NCI-H1417 (cell line): ENCODE measurements around the gene MORC3.
"Not testable (repeated sequence)": the region's sequence is repeated elsewhere in the genome, so short reads cannot be mapped to it uniquely, and the experiment has no call there.

ENCODE experiments used
- DNase-seq, 3 experiments: peaks; one replicate each; lab custom pipeline; 2025; lab: John Stamatoyannopoulos, UW

The MORC3 gene

GRCh38 chr21:36385233-36386030 lies 65.4 kb downstream of the MORC3 start, which contains the start of gene CHAF1B:
TSS of gene CHAF1B (plus strand) at chr21:36385392. CDS start at chr21:36386137, 745 bp downstream.
- peak; percentile 92 to 94 (median 93) for DNase-seq

GRCh38 chr21:36386031-36386642 lies 66.1 kb downstream of the MORC3 start:
- no peak for DNase-seq

- DNase-seq = peak in 1 of 3 experiments; percentile 27
Measured at GRCh38 chr21:36388096-36388495, 68.1 kb downstream of the MORC3 start.

GRCh38 chr21:36388835-36389234 lies 68.8 kb downstream of the MORC3 start:
- DNase-seq = peak in 2 of 3 experiments; percentile 33 to 71

GRCh38 chr21:36391649-36392048 lies 71.7 kb downstream of the MORC3 start:
- not testable (repeated sequence) for DNase-seq

GRCh38 chr21:36395353-36396111 lies 75.5 kb downstream of the MORC3 start:
- no peak for DNase-seq

- DNase-seq = no peak
Measured at GRCh38 chr21:36396325-36396724, 76.3 kb downstream of the MORC3 start.

GRCh38 chr21:36396971-36397370 lies 77.0 kb downstream of the MORC3 start:
- DNase-seq = no peak

GRCh38 chr21:36397606-36398005 lies 77.6 kb downstream of the MORC3 start:
- DNase-seq = no peak

GRCh38 chr21:36399736-36400135 lies 79.7 kb downstream of the MORC3 start:
- DNase-seq = not testable (repeated sequence)

GRCh38 chr21:36400719-36401118 lies 80.7 kb downstream of the MORC3 start:
- DNase-seq = no peak

- no peak for DNase-seq
Measured at GRCh38 chr21:36402339-36402738, 82.3 kb downstream of the MORC3 start.

GRCh38 chr21:36403713-36404112 lies 83.7 kb downstream of the MORC3 start:
- no peak for DNase-seq

- no peak for DNase-seq
Measured at GRCh38 chr21:36408568-36408967, 88.6 kb downstream of the MORC3 start.

GRCh38 chr21:36411301-36411700 lies 91.3 kb downstream of the MORC3 start:
- no peak for DNase-seq

GRCh38 chr21:36412916-36413315 lies 92.9 kb downstream of the MORC3 start:
- DNase-seq = no peak

GRCh38 chr21:36415375-36415774 lies 95.4 kb downstream of the MORC3 start:
- DNase-seq = peak; percentile 9 to 89 (median 66)

GRCh38 chr21:36419241-36419640 lies 99.2 kb downstream of the MORC3 start:
- DNase-seq = no peak

GRCh38 chr21:36419996-36420395 lies 100.0 kb downstream of the MORC3 start:
- peak; percentile 34 to 81 (median 59) for DNase-seq

- DNase-seq = no peak
Measured at GRCh38 chr21:36420571-36421339, 100.8 kb downstream of the MORC3 start.

GRCh38 chr21:36422279-36423098 lies 102.5 kb downstream of the MORC3 start:
- peak; percentile 13 to 47 (median 35) for DNase-seq
